Stimulated activated CD4-positive, alpha-beta T cell treated with anti-CD3 and anti-CD28 coated beads, Interleukin-2, amount 100 ng/mL, for 48 hours (primary cell): ENCODE results near the gene SLC15A3.

Experiments used
- DNase-seq, 2 donors: peaks; one replicate each; pipeline ENCODE4 v3.0.0-alpha.2; 2020

Gene SLC15A3

GRCh38 chr11:60951904-60952741, at the start of gene SLC15A3:
TSS of gene SLC15A3 (minus strand) at chr11:60952176. CDS start at chr11:60951551, 625 bp downstream.
- DNase-seq = peak in 1 of 2 donors; percentile 8

- DNase-seq = no peak
These were observed 48.5 kb upstream of the SLC15A3 start for GRCh38 chr11:61000426-61000825.

GRCh38 chr11:60996381-60997138, 44.6 kb upstream of the SLC15A3 start:
- DNase-seq = no peak

GRCh38 chr11:60995798-60996197, 43.8 kb upstream of the SLC15A3 start:
- DNase-seq = no peak

GRCh38 chr11:60994541-60995080, 42.6 kb upstream of the SLC15A3 start:
- DNase-seq = no peak

GRCh38 chr11:60993615-60994014, 41.6 kb upstream of the SLC15A3 start:
- no peak for DNase-seq

GRCh38 chr11:60992842-60993409, 41.0 kb upstream of the SLC15A3 start:
- DNase-seq = no peak

GRCh38 chr11:60991457-60991856, 39.5 kb upstream of the SLC15A3 start:
- DNase-seq = no peak

GRCh38 chr11:60989093-60989650, 37.2 kb upstream of the SLC15A3 start:
- DNase-seq = no peak

- no peak for DNase-seq
These were observed 36.7 kb upstream of the SLC15A3 start for GRCh38 chr11:60988658-60989057.

GRCh38 chr11:60987577-60988277, 35.8 kb upstream of the SLC15A3 start:
- no peak for DNase-seq

- DNase-seq = peak; percentile 79 to 81
These were observed 34.3 kb upstream of the SLC15A3 start for GRCh38 chr11:60985991-60986915.

GRCh38 chr11:60985501-60985900, 33.5 kb upstream of the SLC15A3 start:
- DNase-seq = no peak

GRCh38 chr11:60984636-60985035, 32.7 kb upstream of the SLC15A3 start:
- no peak for DNase-seq

- DNase-seq = no peak
These were observed 32.2 kb upstream of the SLC15A3 start for GRCh38 chr11:60984149-60984548.

- no peak for DNase-seq
These were observed 30.2 kb upstream of the SLC15A3 start for GRCh38 chr11:60982184-60982583.

- DNase-seq = no peak
These were observed 29.5 kb upstream of the SLC15A3 start for GRCh38 chr11:60981515-60981914.

- peak; percentile 69 to 75 for DNase-seq
These were observed 26.8 kb upstream of the SLC15A3 start for GRCh38 chr11:60978546-60979380.

- no peak for DNase-seq
These were observed 25.9 kb upstream of the SLC15A3 start for GRCh38 chr11:60977836-60978235.

GRCh38 chr11:60977224-60977623, 25.2 kb upstream of the SLC15A3 start:
- no peak for DNase-seq
